Glomerular visceral epithelial cell (primary cell): ENCODE data around the gene SAMD4B.

ENCODE experiments used
- DNase-seq: peaks from one replicate; pipeline ENCODE4 v3.0.0-alpha.2; 2016; ENCODE audit errors: extremely low spot score

SAMD4B gene

DNA sequence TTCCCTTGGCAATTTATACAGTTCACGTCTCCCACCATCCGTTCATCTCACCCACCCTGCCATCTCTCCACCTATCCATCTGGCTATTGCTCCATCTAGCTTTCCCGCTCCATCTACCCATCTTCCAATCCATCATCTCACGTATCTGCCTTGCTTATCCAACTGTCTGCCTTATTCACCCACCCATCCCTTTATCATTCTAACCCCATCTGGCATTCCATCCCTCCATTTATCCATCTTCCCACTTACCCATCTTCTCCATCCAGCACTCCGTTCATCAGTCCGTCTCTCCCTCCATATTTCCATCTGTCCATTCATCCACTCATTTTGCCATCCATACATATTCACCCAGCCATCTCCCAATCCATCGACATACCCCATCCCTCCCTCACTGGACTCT, 83.5 kb downstream of the SAMD4B start:
- no peak for DNase-seq

- DNase-seq = no peak
Measured at GRCh38 chr19:39426170-39426569, 83.9 kb downstream of the SAMD4B start.

DNA sequence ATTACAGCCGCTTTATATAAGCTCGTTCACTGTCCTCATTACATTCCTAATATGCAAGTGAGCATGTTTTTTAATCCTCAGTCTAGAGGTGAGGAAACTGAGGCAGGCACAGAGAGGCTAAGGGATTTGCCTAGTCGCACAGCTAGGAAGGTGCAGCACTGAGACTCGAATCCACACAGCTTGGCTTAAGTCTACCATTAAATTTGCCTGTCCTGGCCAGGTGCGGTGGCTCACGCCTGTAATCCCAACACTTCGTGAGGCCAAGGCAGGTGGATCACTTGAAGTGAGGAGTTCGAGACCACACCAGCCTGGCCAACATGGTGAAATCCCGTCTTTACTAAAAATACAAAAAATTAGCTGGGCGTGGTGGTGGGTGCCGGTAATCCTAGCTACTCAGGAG, 85.5 kb downstream of the SAMD4B start:
- no peak for DNase-seq

- peak; percentile 88 for DNase-seq
Measured at GRCh38 chr19:39428283-39429112, 86.3 kb downstream of the SAMD4B start.

GRCh38 chr19:39430675-39431593, 88.7 kb downstream of the SAMD4B start:
- DNase-seq = peak; percentile 88

GRCh38 chr19:39432677-39433025, 90.4 kb downstream of the SAMD4B start:
- no peak for DNase-seq

DNA sequence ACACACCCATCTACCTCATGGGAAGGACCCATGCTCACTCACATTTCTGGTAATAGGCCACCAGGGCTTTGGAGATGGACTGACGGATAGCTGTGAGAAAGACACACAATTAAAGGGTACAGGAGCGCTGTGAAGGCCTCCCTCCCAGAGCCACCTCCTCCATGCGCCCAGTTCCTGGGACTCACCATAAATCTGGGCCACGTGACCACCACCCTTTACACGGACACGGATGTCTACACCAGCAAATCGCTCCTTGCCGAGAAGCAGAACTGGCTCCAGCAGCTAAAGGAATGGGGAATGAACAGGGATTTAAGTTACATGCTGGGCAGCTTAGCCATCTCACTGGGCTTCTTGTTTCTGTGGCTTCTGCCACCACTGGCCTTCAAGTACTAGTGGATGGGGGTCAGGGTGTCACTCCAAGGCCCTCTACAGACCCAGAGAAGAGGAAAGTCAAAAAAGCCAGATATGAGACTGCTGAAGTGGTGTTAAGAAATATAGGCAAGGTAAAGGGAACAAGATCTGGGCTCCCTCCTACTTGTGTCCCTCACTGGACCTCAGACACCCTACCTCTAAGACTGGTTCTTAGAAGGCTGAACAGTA, 91.4 kb downstream of the SAMD4B start:
- DNase-seq = no peak

DNA sequence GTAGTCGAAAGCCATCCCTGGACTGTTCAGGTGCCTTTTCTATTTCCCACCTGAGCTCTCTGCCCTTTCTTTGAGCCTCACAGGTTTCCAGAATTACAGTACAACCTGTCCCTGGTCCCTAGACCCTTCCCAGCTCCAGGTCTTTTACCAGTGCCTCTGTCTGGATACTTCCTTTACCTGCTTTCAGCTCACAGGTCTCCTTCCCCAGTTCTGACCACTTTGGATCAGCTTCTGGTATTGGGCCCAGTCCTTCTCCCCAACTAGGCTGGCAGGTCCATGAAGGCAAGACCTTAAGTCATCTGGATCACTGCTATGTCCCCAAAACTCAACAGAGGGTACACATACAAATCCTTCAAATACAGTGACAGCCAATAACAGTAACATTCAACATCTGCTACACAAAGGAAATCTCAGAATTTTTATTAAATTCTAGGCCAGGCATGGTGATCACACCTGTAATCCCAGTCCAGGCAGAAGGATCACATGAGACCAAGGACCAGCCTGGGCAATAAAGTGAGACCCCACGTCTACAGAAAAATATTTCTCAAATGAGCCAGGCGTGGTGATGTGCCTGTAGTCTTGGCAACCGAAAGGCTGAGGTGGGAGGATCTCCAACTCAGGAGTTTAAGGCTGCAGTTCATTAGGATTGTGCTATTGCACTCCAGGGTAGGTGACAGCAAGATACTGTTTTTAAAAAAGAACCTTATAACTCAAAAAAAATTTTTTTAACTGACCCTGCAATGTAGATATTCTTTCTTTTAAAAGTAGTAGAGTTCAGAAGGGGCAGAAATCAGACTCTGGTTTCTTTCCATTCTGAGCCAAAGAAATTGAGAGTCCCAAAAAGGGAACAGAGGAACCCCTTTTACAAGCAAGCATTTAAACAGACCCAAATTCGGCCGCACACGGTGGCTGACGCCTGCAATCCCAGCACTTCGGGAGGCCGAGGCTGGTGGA, 92.2 kb downstream of the SAMD4B start:
- DNase-seq = no peak
